ENCODE measurements around the gene CTDP1.

GRCh38 chr18:79741362-79741700 is 61.7 kb downstream of the CTDP1 start:
- TF ChIP-seq POLR2A (IDR thresholded peaks at IDR 0.05), result no peak
- TF ChIP-seq CTCF (IDR thresholded peaks at IDR 0.05), result no peak

Measured in adrenal gland (tissue), 5 donors.